HG03439 (cell line): ENCODE measurements around the gene CXCL17.
"Not testable (repeated sequence)": the region's sequence is repeated elsewhere in the genome, so short reads cannot be mapped to it uniquely, and the experiment has no call there.

ENCODE experiments used
- ATAC-seq: cut with Tn5 transposase; IDR thresholded peaks from one replicate; pipeline ENCODE4 v1.9.1; 2021; ENCODE audit warnings: mild to moderate bottlenecking, moderate library complexity; ENCODE audit not compliant: unreplicated experiment

Gene CXCL17

DNA sequence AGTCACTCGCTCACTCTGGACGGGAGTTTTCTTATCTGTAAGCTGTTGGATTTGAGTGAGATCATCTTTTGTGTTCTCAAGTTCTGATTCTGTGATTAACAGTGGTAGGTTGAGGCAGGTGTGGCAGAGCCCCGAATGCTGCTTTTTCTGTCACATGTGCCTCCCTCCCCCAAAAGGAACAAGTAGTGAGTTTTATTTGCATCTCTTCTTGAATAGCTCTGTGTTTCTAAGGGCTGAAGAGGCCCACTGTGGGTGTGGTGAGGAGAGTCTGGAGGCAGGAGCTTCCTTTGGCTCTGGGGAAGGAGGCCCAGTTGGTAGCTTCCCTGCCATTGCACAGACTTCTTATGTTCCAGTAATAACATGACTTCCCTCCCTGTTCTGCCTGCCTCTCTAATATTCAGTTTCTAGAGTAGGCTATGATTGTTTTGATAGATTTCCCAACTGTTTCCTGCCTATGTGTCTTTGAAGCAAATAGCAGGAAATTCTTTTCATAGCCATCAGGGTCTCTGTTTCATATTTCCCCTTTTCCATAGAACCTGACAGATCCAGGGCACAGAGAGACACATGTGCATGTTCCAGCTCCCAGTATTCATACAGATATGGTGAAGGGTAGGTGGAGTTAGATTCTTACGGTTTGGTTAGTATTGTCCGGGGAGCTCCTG is 23.9 kb upstream of the CXCL17 start:
- ATAC-seq: no peak

DNA sequence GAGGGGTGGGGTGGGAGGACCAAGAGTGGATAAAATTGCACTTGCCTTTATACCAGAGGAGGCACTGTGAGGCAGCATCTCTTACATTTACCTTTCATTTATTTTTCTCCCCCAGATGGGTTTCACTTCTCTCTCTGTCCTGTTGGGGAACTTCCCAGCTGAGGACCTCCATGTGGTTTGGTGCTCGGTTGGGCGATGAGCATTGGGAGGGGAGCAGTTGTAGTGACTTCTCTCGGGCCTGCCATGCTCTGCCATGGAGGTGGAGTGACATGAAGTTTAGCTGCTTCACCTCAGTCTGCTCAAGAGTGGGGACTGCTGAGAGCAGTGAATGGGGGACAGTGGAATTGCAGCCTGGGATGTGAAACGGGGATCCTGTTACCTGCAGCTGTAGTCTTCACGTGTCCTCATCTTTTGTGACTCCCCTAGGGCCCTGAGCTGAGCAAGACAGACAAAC is 23.1 kb upstream of the CXCL17 start:
- ATAC-seq: peak; percentile 68

DNA sequence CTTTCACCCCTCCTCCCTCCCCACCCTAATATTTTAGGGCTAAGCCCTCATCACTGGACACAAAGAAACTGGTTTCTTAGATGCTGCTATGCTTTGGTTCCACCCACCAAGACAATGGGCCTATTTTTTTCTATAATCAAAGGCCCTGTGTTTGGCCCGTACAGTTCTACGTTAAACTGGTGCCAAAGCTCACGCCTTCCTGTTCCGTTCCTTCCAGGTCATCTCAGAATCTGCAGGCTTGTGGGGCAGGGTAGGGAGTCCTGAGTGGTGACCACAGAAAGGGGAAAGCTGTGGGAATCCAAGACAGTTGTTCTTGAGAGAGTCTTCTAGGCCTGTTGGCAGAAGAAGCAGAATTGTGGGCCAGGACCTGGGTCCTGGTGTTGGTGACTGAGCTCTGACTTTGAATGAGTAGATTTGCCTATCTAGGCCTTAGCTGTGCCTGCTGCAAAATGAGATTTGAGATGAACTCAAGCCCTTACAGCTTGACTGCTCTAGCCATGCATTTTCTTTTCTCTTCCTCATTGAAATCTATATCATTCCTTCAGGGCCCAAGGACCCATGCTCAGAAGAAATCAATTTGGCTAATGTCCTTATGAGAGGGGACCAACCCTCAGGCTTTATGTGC is 19.1 kb upstream of the CXCL17 start:
- ATAC-seq: no peak

DNA sequence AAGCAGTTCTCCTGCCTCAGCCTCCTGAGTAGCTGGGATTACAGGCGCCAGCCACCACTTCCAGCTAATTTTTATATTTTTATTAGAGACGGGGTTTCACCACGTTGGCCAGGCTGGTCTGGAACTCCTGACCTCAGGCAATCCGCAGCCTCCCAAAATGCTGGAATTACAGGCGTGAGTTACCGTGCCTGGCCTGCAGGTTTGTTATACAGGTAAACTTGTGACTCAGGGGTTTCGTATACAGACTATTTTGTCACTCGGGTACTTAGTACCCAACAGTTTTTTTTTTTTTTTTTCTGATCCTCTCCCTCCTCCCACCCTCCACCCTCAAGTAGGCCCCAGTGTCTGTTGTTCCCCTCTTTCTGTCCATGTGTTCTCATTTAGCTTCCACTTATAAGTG is 18.5 kb upstream of the CXCL17 start:
- ATAC-seq: not testable (repeated sequence)

DNA sequence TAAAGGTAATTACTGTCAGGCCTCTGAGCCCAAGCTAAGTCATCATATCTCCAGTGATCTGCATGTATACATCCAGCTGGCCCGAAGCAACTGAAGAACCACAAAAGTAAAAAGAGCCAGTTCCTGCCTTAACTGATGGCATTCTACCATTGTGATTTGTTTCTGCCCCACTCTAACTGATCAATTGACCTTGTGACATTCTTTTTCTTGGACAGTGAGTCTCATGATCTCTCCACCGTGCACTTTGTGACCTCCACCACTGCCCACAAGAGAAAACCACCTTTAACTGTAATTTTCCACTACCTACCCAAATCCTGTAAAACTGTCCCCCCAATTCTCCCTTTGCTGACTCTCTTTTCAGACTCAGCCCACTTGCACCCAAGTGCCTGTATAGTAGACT is 17.2 kb upstream of the CXCL17 start:
- ATAC-seq: no peak

DNA sequence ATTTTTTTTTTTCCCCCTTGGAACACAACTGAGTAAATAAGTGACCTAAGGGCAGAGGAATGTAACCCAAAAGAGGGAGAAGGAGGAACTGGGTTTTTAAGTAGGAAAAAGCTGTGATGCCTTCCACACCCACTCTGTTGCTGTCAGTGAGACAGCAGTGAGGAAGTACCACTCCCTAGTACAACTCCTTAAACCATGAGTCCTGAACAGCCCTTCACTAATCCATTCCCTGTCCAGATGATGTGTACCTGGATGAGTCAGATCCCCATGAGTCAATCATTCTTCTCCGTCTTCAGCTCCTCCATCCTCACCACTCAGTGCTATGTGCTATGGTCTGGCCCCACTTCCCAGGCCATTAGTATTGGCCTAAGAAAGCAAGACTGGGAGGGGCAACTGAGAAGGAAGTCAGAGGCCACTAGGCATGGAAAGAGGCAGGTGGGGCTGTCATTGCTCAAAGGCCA is 12.9 kb upstream of the CXCL17 start:
- ATAC-seq: no peak

DNA sequence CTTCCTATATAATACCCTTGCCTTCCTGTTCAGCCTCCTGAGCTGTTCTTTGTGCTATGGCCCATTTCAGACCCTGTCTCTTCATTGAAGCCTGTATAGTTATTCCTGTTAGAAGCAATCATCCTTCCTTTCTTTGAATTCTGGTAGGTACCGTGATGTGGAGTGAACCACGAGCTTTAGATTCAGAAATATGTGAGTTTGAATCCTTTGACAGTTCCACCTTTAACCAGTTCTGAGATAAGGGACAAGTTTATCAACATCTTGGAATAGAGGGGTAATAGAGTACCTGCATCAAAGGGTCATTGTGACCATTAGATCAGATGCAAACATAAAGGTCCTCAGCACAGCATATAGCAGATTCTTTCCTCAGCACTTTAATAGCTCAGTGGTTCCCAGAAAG is 12.3 kb upstream of the CXCL17 start:
- ATAC-seq: no peak

DNA sequence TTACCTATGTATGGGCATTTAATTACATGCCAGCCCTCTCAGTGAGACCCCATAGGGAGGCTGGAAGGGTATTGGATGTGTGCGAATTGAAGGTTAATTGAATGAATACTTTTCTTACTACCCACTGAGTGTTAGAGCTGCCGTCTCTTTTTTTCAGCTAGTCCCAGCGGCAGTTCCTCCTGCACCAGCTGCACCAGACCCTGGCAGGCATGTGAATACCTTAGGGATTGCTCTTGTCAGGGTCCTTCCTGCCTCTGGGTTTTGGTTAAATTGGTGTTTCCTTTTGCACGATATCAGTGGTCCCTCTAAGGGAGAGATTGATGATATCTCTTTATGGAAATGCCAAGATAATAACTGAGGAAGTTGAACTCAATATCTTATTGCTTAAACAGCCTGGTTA is 9.8 kb upstream of the CXCL17 start:
- no peak for ATAC-seq

DNA sequence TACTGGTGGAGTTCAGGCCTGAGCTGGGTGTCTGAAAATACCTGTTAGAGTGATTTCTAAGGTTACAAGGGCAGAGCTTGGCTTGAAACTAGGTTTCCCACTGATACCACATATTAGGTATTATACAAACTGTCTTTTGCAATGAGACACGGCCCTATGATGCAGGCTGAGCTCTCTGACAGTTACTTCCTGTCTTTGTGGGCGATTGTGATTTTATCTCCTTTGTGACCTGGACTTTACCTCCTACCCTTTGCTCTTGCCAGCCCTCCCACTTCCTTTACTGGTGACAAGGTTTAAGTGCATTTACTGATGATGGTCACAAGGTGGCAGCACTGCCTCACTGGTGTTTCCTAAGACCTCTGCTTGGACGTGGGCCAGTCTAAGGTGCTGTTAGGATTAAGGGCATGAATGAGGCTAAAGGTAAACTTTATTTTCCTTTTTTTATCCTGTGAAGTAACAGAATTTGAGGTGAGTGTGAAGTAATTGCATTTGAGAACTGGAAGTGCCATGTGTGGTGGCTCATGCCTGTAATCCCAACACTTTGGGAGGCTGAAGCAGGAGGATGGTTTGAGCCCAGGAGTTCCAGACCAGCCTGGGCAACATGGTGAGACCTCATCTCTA is 7.7 kb upstream of the CXCL17 start:
- peak; percentile 73 for ATAC-seq

DNA sequence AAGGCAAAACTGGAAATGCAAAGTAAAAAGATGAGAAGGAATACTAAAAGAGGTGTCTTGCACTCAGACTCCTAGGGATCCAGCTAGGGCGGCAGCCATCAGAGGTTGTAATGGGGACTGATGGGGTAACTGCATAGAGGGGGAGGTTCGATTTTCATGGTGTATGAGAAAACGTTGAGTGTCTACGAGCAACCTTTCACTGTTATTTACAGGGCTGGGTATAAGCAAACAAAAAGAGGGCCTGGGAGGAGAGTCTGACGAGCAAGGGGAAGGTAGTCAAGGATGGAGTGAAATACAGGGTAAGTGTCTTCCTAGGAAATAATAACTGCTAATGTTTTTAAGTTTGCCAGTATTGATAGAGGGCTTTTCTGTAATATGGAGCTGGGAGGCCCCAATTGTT is 5.6 kb upstream of the CXCL17 start:
- ATAC-seq: not testable (repeated sequence)

DNA sequence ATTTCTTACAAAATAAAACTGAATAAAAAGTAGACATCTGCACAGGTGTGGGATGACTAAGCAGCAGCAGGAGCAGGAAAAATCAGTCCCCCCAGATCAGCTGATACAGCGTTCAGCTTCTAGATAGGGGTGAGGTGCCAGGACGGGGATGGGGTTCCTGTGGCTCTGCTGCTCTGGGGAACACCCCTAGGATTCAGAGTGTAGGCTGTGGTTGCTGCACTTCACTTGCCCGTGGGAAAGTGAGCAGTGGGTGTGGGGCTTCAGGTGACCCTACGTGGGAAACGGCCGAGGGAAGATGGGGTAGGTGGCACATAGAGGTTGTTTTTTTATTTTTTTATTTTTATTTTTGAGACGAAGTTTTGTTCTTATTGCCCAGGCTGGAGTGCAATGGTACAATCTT is 3.2 kb upstream of the CXCL17 start:
- no peak for ATAC-seq

DNA sequence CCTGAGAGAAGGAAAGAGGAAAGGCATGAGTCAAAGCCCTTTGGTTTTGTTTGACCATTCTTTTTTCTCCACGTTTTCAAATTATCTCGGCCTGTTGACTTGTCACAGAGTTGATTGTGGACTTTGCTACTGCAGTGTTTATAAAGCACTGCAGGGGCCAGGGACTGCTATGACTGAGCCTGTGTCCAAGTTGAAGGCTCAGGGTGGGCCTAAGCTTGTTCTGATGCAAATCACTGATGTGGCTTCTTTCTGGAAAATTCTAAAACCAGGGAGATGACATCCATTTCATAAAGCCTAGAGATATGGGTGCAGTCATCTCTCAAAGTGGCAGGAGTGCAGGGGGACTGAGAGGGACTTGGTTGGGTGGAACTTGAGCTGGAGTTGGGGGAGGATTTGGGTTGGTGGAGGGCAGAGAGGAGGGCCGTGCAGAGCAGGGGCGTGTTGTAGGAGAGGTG is 1.2 kb upstream of the CXCL17 start:
- no peak for ATAC-seq

DNA sequence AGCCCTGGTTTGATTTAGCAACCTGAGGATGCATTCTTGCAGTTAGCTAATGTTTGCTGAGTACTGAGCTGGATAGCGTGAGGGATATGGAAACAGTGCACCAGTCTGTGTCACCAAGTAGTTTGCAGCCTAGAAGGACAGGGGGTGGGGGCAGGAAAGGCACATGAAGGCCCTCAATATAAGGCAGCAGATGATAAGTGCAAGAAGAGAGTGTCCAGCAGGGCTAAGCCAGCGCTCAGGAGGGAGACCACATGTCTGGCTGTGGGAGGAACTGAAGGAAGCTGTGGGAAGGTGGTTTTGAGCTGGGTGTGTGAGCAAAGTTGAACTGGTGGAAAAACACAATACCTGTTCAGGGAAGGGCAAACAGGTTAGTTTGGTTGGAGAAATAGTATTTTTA is 1.7 kb downstream of the CXCL17 start:
- no peak for ATAC-seq

DNA sequence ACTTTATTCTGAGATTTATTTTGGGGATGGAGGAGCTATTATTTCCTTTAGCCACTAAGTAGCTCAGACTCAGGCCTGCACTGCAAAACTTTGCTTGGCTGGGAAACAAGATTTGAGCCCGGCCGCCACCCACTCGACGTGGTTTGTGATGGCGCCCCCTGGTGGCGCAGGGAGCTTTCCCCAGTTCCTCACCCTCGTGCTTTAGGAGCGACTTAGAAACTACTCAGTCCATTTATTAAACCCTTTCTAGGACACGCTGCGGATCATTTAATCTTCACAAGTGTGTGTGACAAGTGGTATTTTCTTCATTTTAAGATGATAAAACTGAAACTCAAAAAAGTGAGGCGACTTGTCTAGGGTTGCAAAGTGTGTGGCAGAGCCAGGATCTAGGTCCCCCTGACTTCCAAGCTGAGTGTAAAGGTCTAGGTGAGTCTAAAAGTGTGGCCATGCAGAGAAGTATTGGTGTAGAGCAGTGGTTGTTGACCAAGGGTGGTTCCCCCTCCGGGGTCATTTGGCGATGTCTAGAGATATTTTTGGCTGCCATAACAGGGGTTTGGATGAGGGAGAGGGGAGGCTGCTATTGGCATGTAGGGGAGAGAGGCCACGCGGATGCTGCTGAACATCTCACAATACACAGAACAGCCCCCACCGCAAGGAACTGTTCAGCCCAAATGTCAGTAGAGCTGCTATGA is 2.2 kb downstream of the CXCL17 start:
- ATAC-seq: no peak

DNA sequence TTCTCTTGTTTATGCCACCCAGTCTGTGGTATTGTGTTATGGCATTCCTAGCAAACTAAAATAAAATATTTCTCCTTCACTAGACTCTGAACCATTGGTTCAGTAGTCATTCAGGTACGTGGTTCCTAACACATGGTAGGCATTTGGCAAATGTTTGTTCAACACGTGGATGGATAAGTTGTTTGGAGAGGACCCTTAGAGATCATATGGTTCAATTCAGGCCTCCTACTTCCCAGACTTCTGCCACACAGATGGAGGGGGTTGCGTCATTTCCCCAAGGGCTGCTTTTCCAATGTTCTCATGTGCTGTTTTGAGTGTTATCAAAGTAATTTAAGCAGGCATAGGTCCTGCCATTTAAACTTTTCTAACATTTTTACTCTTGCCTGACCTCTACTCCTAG is 6.7 kb downstream of the CXCL17 start:
- no peak for ATAC-seq

DNA sequence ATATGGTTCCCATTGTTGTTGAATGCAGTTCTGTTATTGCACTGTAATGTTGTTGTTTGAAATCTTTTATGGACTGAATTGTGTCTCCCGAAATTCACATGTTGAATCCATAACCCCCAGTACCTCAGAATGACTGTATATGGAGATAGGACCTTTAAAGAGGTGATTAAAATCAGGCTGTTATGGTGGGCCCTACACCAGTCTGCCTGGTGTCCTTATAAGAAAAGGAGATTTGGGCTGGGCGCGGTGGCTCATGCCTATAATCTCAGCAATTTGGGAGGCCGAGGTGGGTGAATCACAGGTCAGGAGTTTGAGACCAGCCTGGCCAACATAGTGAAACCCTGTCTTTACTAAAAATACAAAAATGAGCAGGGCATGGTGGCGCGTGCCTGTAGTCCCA is 7.4 kb downstream of the CXCL17 start:
- no peak for ATAC-seq

DNA sequence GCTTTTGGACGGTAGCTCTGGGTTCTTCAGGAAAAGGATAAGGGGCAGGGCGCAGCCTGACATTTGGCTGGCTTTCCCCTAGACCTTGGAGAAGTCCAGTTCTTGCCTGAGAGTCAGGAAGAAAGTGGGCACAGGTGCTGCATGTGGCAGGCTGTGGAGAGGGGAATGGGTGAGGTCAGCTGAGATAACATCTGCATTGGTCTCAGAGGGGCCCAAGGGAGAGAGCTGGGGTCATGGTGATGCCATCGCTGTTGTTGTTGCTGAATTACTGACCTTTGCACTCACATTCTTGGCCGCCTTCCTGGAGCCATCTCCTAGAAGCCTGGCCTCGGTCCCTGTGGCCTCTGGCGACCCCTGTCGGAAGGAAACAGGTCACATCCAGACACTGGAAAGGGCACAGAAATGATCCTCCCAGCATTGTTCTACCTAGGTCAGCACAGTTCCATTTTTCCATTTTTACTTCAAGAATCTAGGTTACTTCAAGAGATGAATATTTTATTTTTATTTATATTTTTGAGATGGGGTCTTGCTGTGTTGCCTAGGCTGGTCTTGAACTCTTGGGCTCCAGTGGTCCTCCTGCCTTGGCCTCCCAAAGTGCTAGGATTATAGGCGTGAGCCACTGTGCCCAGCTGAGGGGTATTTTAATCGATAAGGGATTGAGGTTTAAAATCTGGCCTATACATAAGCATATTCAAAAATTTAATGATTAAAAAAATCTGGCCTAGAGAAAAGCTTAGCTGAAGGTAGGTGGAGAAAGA is 9.1 kb downstream of the CXCL17 start:
- ATAC-seq: no peak

DNA sequence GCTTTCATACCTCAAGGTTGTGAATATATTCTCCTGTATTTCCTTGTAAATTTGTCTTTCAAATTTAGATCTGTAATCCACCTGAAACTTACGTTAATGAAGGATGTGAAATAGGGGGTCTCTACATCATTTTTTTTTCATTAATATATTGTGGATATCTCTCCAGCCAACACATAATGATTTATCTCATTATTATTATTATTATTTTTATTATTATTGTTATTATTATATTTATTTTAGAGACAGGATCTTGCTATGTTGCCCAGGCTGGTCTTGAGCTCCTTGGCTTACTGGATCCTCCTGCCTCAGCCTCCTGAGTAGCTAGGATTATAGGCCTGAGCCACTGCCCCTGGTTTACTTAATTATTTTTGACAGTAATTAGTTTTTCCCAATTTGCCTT is 11.3 kb downstream of the CXCL17 start:
- ATAC-seq: no peak

DNA sequence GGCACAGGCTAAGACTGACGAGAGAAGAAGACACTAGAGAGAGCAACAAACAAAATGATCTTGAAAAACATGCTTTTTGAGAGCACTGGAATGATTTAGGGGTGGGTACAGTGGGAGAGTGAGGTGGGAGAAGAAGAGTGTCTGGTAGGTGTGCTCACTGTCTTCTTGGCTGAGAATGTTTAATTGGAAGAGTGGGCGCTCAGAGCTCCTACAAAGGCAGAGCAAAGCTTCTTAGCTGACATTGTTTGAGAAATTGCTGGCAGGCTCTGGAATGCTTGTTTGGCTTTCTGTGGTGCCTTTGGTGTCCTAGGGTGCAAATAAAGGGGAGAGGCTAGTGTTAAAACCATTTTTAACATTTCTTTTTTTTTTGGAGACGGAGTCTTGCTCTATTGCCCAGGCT is 14.1 kb downstream of the CXCL17 start:
- ATAC-seq: no peak

DNA sequence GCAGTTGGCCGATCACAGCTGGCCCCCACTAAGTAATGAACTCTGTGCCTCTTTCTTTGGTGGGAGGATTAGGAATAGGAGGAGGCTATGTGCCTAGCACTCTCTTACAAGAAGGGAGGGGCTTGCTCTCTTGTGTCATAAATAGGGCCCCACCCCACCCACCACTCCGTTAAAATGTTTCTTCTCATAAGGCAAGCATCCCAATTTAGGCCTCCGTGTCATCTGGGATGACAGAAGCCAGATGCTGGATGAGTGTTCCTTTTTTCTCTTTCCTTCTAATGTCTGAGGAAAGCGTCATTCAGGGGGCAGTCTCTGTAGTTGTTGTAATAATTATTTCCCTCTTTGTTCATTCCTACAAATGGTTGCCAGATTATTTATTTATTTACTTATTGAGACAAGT is 15.4 kb downstream of the CXCL17 start, which contains the start of gene LIPE:
Gene LIPE (minus strand): TSS at position 76 of the 400 bp plus-strand sequence. CDS start 239 bp downstream, outside the sequence.
- no peak for ATAC-seq

DNA sequence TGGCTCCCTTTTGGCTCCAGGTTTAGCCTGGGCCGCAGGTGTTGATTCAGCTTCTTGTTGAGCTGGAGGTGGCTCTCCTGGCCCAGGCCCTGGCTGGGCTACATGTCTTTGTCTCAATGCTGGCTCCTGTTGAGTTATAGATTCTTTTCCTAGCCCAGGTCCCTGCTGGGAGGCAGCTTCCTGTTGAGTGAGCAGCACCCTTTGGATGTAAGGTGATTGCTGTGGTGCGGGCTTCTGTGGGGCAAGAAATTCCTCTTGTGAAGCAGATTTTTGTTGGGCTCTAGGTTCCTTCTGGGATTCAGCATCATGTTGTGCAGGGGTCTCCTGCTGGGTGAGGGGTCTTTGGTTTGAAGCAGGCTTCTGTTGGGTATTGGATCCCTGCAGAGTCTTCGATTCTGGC is 16.1 kb downstream of the CXCL17 start:
- ATAC-seq: no peak
